GM18868 (cell line): Measurements from ENCODE around the gene CDK14.

ENCODE experiments used
- ATAC-seq: cut with Tn5 transposase; IDR thresholded peaks from one replicate; pipeline ENCODE4 v1.9.1; 2021; ENCODE audit warnings: mild to moderate bottlenecking, moderate library complexity; ENCODE audit not compliant: unreplicated experiment

Gene CDK14

GRCh38 chr7:90984692-90985091 lies 388.6 kb downstream of the CDK14 start:
- no peak for ATAC-seq

- no peak for ATAC-seq
Measured at GRCh38 chr7:90988516-90988915, 392.4 kb downstream of the CDK14 start.

DNA sequence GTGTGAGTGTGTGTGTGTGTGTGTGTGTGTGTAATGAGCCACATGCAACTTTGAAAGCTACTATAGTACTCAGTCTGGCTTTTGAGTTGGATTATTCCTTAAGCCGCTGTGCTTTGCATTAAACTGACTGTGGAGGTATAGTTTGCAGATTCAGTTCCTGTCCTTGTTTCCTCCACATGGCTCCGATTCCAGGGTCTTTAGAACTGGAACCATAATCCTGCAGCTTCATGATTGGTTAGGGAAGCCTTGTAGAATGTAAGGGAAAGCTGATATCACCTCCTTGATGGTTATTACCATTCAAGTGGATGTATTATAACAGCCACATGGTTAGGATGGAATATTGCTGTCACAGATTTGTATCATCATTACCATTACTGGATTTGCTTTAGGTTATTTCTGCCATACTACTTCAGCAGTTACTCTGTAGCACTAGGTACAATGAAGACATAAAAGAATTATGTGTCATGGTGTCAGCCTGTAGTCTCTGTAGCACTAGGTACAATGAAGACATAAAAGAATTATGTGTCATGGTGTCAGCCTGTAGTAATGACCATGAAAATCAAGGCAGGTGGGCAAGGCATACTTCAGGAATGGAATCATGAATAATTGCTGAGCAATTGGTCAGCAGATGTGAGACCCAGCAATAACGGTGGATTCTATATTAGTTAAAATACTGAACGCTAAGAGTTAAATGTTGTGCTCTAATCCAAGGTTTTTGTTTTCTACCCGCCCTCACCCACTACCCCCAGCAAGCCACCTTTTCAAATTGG lies 393.1 kb downstream of the CDK14 start:
- ATAC-seq: no peak

DNA sequence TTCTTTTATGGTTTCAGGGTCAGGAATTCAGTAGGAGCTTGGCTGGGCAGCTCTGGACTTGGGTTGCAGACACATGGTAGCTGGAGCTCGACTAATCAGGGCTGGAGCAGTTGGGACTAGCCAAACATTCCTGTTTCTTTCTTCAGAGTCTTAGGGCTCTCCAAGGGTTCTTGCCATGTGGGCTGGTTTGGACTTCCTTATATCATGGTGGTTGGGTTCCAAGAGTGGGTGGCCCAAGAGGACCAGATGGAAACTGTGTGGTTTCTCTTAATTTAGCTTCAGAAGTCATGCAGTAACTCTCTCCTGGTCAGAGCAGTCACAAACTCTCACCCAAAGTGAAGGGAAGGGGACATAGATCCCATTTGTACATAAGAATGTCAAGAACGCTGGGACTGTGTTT lies 398.0 kb downstream of the CDK14 start:
- ATAC-seq: no peak

DNA sequence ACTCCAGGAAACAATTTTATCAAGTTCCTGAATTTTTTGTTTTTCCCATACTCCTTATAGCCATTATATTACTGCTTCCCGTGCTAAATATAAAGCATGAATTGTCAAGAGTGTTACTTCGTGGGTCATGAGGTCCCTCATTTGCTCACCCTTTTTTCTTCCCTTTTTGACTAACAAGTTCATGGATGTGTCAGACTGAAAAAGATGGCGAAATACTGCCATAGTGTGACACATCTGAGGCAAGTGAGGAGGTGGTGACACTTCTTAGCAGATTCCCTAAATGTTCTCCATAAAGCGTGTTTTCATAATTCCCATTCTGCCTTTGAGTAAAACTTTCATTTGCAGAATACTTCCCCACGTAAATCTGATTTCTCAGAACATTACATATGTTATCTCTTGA lies 398.5 kb downstream of the CDK14 start:
- ATAC-seq: no peak

- ATAC-seq: no peak
Measured at GRCh38 chr7:90995996-90996395, 399.9 kb downstream of the CDK14 start.

DNA sequence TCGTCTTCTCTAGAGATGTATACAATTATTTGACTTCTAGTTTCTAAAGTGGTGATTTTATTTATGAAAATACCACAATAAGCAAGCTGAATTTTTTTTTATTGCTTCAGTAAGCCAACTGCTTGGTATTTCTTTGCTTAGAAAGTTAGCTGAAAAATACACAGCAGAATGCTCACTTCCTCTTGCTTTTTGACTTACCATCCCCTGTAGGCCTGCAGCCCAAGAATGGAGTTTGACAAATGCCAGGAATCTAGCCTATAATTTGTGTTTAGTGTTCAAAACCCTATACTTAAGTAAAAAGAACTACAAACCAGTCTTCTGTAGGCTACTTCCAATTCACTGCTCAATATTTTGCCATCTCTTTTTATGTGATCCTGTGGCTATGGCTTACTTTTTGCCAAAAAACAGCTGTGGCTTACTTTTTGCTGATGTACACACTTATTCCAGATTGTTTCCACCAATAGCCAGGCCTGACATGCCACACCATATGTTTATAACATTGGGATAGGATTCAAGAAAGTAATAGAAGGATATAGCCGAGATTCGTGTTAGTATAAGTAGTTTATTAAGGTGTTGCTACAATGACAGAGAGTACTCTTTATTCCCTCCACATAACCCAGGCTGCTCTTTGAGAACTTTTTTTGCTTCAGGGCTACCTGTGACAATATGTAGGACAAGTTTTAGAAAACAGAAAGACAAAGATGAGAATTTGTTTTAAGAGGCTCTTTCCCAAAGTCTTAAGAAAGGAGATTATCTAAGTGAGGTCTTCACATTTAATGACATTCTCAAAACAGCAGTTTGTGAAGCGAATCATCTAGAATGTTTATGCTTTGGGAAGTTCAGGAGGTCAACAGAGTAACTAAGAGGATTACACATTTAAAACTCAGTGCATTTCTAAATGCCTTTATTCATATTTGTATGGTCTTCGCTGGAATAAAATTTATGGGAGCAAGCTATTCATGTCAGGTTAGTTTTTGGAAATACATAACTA lies 404.2 kb downstream of the CDK14 start:
- no peak for ATAC-seq

GRCh38 chr7:91005024-91005423 lies 408.9 kb downstream of the CDK14 start:
- no peak for ATAC-seq

- no peak for ATAC-seq
Measured at GRCh38 chr7:91005841-91006240, 409.7 kb downstream of the CDK14 start.

DNA sequence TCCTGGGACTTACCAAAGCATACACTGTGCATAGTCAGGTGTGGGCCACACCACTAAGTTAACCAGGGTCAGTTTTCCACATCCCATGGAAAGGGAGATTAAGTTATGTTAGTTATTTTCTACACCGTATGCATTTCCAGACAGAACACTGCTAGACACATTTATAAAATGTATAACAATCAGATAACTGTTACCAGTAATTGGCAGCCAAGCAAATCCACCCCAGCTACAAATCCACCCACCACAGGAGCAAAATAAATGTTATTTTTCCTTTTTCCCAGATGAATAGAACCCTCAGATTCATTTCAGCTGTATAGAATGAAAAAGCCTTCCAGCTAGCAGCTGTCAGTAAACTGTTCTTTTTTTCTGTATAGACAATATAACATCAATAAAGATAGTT lies 411.2 kb downstream of the CDK14 start:
- ATAC-seq: no peak

DNA sequence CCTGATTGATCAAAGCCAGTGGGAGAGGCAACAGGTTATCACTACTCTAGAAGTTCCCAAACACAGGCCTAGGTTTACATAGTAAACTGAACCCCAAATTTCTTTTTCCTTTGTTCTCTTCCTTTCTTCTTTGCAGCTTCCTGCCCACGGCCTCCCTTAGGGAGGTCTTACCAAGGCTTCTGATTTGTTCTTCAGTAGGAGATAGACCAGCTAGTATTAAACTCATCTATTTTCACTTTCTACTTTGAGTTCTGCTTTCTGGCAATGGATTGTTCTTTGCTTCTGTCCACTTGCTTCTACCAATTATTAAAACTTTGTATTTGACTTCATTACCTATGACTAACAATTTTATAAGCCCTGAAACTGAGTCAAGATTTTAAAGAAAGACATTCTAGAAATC lies 417.0 kb downstream of the CDK14 start:
- ATAC-seq: no peak

DNA sequence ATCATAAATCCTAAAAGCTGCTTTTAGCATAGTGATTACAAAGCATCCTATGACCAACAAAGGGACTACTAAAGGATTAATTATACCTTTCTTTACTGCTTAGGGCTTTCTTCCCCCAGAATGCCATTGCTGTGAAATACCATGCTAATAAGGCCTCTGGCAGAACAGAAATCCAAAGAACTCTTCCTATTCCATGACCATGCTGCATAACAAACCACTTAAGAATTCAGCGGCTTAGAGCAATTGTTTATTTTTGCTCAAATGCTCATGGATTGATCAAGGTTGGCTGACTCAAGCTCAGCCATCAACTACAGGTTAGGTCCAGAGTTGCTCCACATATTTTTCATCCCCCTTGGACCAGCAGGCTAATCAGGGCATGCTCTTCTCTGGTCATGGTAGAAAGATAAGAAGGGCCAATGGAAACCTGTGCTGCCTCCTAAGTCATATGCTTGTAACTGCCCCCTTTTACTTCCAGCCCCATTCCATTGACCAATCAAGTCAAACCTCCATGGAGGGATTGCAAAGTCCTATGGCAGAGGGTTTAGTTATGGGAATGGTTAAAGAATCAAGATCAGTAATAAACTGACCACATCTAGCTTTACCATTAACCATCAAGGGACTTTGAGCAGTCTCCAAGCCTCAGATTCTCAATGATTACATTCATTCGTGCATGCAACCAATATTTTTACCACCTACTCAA lies 423.7 kb downstream of the CDK14 start:
- ATAC-seq: no peak

DNA sequence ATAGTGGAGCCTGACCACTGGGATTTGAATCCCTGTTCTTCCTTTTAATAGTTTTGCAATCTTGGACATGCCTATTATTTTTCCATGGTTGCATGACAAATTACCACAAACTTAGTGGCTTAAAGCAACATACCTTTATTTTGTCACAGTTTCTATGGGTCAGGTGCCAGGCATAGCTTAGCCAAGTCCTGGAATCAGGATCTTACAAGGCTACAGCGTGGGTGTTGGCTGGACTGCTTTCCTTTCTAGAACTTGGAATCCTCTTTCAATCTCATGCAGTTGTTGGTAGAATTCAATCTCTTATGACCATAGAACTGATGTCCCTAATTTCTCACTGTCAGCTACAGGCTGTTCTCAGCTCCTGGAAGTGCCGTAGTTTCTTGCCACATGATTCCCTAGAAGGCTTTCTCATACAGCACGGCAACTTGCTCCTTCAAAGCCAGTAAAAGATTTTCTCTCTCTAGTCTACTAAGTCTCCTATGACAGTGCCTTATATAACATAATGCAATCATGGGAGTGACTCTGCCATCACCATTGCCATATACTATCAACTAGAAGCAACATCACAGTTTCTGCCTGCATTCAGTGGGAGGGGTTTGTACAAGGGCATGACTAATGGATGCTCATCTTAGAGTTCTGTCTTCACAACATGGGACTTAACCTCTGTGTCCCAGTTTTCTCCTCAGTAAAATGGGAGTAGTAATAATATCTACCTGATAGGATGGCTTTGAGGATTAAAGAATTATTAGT lies 424.7 kb downstream of the CDK14 start:
- no peak for ATAC-seq

GRCh38 chr7:91021956-91022355 lies 425.8 kb downstream of the CDK14 start:
- ATAC-seq: no peak

DNA sequence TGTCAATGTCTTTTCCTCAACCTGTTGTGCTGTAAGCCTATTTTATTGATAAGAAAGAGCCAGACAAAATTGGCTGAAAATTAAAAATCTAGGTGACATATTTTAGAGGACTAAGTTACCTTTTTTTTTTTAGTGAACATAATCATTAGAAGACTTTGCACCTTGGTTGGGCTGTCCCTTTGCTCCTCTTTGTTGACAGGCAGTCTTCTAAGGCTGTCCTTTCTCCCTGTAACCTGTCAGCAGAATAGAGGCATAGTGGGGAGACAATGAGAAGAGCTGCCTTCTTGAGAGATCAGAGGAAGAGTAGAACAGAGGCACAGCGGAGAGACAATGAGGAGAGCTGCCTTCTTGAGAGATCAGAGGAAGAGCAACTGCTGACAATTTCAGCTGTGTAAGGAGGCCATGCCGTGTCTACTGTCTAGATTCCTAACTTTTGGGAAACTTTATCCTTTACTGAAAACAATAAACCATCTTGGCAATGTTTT lies 429.8 kb downstream of the CDK14 start:
- no peak for ATAC-seq

DNA sequence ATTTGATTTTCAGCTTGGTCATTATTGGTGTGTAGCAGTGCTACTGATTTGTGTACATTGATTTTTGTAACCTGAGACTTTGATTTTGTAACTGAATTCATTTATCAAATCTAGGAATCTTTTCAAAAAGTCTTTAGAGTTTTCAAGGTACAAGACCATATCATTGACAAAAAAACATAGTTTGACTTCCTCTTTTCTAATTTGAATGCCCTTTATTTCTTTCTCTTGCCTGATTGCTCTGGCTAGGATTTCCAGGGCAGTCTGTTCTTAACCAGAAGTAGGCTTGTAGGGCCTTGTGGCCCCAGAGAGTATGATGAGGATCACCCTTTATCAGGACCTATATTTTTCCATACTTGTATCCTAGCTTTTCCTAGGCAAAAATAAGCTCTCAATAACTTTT lies 433.6 kb downstream of the CDK14 start:
- no peak for ATAC-seq

DNA sequence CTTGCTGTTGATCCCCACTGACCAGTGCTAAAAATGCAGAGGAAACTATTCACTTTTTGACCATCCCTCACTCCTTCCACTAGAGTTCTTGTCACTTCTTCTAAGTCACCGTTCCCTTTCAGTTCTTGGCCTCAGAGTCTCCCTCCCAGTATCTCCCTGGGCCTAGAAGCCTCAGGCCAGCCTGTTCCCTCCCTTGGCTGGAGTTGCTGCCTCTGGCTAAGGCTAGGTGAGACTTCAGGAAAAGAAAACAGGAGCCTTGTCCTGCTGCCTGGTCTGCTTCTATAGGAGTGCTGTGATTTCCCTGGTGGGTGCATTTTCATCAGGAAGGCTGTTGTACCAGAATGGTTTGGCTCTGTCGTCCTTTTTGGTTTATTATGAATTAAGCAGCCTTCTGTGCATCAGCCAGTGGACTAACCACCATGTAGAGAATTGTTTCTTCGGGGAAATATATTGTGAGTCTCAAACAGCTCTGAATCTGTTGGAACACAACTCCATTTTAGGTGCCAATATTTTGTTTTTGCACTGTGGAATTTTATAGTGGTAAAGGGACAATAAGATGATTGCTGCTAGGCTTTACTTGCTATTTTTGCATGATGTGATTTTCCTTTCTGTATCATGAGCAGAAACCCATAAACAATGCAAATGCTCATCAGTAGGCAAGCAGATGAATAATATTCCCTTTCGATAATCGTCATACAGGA lies 434.7 kb downstream of the CDK14 start:
- no peak for ATAC-seq

- no peak for ATAC-seq
Measured at GRCh38 chr7:91031757-91032156, 435.6 kb downstream of the CDK14 start.

DNA sequence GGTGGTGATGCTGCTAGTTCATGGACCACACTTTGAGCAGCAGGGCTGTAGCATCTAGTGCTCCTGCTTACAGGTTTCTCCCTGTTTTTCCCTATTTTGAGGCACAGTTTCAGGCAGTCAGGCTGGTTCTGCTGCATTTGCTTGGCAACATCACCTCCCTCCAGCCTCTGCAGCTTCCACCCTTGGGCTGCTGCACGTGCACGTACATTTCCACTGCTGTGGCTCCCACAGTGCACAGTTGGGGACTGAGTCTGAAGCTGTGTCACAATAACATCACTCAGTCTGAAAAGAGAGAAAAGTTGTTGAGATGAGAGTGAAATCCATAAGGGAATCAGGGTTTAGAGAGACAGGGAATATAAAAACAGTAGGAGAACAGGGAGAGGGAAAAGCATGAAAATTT lies 437.5 kb downstream of the CDK14 start:
- ATAC-seq: no peak
